Left ventricle myocardium superior (tissue), 1 donor: Measurements from ENCODE around the gene NOP9. TPM values are rescaled to one million over a fixed set of nuclear protein-coding genes. Genes with fewer than 3 reads are reported as not detected.

ENCODE experiments used
- ATAC-seq: fragments of 200-7000 bp; cut with Tn5 transposase; one replicate; pipeline ENCODE4 v1.9.1; 2020; ENCODE audit warnings: mild to moderate bottlenecking, moderate library complexity
- DNase-seq: peaks from one replicate; pipeline ENCODE4 v3.0.0-alpha.2; 2020
- intact Hi-C: fragments of 100-400 bp; cut with micrococcal nuclease; formaldehyde crosslinking; loops from one replicate; pipeline ENCODE4 v1.11.0; 2022
- total RNA-seq: library from RNA; stranded (reverse); fragmentation: NEBNext Ultra II Directional; extraction: Animal tissue kit (Norgen Biotek cat#: 25700); gene quantifications from one replicate; pipeline ENCODE4 v1.2.1, GENCODE V29; 2021
- donor health status: DM: no; HTN: yes; CAD: no; lungs with severe emphysema.

NOP9 gene
- total RNA-seq, 1 donor from 2014 or later: 25.5 TPM

DNA sequence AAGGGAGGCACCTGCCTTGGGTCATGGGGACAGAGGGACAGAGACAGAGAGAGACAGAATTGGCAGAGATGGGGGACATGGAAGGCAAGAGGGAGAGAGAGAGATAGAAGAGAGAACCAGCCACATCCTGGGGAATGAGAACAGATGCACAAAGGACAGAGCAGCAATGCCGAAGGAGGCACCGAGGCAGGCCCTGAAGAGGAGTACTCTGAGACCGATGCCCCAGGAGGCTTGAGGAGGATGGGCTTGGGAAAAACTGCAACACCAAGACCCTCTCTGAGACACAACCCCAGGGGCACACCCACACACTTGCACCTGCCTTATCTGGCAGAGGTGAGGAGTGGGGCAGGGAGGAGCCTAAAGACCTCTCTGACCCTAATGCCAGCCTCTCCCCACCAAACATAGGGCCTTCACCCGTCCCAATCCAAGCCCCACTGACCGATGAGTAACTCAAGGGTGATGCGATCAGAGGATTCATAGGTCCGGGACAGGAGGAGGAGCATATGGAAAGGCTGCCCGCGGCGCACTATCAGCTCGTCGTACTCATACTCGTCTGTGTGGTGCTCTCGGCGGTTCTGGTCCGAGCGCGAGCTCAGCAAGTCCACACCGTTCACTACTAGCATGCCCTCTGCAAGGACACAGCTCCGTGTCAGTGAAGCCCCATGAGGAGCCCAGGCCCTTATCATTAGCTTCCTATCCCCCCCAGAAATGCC, 38.2 kb upstream of the NOP9 start:
- ATAC-seq (no peak), DNase-seq (no peak)
- intact Hi-C loops: no loop called here

DNA sequence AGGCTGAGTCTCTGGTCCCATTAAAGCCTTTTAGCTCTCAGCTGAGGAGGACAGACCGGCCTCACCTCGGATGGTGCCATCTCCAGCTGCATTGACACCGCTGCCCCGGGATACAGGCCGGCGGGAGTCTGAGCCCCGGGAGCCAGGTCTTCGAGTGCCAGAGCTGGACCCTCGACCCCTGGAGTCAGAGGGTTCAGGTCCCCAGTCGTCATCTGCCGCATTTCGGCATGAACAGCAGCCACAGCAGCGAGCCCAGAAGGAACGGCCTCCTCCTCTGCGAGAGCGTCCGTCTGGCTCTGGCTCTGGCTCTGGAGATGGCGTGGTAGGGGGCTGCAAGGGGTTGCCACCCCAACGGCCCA, 37.7 kb upstream of the NOP9 start:
- DNase-seq: no peak
- intact Hi-C loops: no loop called here
- no peak for ATAC-seq

DNA sequence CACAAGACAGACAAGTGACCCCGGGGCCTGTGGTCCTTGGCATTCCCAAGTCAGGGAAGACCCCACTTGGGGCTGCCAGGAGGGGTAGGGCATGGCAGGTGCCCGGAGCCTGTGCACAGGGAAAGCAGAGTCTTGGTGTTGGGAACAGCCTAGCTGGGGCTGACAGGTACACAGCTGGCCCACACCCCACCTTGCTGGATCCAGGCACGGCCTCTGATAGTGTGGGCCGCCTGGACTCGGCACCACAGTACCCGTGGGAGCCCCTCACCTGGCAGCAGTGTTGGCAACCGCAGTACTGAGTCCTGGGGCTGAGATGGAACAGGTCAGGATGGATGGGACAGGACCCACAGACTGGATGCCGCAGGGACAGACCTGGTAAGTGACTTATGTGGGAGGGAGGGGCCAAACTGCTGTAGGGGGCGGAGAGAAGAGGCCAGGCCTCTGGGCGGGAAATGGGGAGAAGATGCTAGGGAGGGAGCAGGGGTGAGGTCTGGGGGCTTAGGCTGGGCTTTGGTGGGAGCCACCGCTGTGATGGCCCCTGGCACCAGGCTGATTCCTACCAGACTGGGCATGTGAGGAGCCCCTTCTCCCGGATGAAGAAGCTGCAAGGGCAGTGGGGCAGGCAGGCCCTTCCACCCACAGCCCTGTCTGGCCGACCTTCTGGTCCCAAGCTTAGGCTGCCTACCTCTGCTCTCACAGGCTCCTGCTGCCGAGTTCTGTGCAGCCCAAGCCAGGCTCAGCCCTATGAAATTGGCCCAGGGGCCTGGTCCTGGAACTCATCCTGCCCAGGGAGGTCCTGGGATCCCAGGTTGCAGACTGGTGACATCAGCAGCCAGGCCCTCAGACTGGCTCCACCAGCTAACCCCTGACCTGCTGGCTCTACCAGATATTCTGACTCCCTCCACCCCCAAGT, 36.6 kb upstream of the NOP9 start, which contains the start of gene TGM1:
Gene TGM1 (minus strand): TSS at position 357 of the 913 bp plus-strand sequence. CDS start 825 bp downstream, outside the sequence.
- no peak for DNase-seq
- intact Hi-C loops: no loop called here
- no peak for ATAC-seq

DNA sequence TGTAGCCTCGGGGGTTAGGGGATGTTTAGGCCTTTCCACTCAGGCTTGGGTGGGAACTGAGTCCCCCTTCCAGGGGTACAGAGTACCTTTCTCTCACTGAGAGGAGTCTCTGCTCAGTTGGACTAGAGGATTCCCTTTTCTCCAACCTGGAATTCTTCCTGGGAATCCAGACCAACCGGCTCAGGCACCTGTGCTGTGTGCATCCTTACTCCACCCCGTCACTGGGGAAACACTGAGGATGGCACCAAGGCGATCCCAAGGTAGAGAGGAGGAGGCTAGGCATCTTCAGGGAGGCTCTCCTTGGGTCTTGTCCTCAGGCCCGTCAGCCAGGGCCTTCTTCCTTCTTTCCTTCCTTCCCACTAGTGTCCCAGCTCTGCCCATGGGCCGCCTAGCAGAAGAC, 35.8 kb upstream of the NOP9 start:
- intact Hi-C loops: no loop called here
- DNase-seq (no peak), ATAC-seq (no peak)

DNA sequence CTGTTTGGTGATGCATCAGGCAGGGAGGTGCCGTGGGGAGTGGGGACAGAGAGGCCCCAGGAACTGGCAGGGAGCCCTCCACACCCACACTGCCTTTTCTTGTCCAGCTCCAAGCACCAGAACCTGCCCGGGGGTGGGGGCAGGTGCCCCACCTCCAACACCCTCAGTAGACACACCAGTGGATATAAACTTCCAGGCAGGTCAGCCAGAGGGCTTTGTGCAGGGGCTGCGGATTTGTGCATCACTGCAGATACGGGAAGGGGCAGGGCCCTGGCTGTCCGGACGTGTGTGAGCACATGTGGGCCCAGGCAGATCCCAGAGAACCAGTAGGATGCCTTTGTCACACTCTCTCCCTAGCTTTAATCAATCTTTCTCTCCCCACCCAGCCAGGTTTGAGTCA, 35.4 kb upstream of the NOP9 start:
- ATAC-seq (no peak), DNase-seq (no peak)
- intact Hi-C loops: no loop called here

DNA sequence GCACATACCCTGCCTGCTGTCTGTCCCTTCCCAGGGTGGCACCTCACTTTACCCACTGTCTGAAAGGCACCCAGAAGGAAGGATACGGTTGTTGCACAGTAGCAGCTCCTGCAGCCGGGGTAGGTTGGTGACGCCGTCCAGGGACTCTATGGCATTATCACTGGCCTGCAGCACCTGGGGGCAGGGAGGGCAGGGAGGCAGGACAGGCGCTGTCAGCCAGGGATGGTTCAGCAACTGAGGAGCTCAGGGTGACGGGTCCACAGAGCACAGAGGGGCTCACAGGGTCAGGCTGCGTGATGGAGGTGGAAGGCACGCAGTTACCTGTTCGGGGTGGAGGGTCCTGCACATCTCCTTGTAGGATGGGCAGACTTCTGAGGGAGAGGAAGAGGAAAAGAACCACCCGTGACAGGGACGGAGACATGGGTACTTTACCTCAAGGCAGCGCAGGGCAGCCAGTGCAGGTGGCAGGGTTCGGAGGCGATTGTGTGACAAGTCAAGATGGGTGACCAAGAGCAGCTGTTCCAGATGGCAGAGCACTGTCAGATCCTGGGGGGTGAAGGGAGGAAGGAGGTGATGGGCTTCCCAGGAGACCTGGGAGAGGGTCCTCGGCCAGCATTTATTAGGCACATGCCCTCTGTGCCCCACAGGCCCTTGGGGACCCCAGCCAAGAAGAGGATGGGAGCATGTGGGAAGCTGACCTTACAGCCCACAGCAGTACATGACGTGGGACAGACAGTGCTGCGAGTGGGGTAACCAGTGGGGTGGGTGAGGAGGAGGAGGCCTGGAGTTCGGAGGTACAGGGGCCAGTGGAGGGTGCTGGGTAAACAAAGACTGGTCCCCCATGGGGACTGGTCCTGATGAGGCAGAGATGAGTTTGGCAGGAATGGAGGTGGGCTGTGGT, 33.1 kb upstream of the NOP9 start:
- no peak for ATAC-seq
- intact Hi-C loops: no loop called here
- no peak for DNase-seq

DNA sequence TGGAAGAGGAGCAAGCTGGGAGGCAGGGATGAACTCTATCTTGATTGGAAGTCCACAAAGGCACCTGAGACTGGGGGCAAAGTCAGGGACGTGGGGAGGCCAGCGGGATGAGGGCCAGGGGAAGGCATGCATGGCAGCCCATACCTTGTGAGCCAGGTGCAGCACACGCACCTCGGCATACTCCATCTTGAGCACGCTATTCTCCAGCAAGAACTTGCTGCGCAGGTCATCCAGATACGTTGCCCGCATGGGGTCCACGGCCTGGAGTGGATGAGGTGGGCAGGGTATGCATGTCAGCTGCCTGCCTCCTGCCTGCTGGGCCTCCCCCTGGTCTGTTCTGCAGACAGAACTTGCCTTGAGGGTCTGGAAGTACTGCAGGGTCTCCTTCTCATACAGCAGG, 32.1 kb upstream of the NOP9 start:
- DNase-seq: no peak

DNA sequence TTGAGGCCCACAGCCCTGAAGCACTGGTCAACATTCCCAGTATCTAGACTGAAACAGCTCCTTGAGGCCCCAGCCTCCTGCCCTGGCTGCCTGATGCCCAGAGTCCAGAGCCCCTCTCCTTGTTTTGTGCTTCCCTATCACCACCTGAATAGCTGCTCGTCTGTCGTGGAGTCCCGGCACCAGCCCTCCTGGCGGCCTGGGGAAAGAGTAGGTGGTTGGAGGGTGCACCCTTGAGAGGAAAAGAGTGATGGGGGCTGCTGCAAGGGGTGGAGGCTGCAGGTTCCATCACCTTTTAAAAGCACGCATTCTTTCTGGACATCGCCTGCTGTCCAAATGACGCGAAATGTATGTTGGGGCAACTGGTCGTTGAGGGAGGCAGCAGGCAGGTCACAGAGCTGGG, 31.4 kb upstream of the NOP9 start:
- ATAC-seq: no peak
- intact Hi-C loops: no loop called here
- no peak for DNase-seq

More for the DNA sequence above, 32.1 kb upstream of the NOP9 start:
- ATAC-seq: no peak
- intact Hi-C loops: no loop called here

DNA sequence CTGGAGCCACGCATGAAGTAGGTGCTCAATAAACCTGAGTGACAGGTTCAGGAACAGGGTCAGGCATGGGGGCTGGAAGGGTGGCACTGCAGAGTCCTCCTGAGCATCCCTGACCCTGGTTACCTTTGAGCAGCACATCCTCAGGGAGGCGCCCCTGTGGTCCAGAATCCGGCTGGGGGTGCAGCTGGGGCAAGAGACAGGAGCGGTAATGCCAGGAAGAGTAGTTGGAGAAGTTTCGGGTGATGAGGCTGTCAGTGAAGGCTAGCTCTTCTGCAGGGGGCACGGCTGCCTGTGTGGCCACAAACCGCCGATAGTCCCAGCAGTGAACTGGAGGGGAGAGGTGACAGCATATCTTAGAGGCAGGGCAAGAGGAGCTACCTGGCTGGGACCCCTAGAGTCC, 30.3 kb upstream of the NOP9 start:
- ATAC-seq: no peak
- intact Hi-C loops: no loop called here
- DNase-seq: no peak

DNA sequence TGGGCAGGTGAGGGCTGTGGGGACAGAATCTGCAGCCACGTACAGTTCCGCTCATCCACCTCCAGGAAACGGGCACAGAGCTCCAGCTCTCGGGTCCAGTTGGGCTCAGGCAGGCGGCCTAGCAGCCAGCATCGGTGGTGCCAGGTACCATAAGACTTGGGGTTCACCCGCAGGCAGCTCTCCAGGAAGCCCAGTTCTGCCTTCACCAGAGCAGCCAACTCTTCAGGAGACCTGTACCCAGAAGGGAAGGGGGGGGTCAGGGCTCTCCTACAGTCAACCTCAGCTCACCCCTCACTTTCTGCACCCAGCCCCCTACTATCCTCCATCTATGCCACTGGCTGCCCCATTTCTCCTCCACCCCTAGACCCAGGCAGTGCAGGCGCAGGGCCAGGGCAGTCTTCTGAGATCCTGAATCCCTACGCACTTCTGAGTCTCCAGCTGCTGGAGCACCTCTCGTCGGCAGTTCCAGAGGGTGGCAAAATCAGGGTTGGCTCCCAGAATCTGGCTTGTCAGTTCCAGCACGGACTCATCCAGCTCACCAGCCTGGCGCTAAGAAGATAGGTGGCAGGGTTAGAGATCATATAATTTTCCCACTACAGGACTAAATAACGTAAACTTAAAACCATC, 29.6 kb upstream of the NOP9 start:
- ATAC-seq (no peak), DNase-seq (no peak)
- intact Hi-C loops: no loop called here

DNA sequence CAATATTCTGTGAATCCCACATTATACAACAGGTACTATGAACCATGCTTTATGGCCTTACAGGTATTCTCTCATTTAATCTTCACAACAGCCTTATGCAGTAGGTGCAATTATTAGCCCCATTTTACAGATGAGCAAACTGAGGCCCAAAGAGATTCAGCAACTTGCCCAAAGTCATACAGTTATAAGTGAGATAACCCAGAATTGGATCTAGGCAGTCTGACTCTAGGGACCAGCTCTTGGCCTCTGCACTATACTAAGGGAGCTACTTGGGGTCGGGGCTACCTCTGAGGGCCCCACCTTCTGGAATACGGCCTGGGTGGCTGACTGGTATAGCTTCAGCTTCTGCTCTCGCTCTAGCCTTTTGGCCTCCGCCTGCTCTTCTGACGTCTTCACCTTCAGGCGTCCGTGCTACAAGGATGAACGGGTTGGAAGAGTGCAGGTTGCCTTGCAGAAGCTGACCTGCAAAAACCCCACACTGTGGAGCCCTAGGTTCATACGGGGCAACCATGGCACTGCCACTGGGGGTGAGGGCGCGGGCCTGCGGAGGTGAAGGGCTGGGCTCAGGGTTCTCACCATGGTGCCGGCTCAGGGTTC, 29.0 kb upstream of the NOP9 start:
- ATAC-seq: no peak
- DNase-seq: no peak
- intact Hi-C loops: no loop called here

DNA sequence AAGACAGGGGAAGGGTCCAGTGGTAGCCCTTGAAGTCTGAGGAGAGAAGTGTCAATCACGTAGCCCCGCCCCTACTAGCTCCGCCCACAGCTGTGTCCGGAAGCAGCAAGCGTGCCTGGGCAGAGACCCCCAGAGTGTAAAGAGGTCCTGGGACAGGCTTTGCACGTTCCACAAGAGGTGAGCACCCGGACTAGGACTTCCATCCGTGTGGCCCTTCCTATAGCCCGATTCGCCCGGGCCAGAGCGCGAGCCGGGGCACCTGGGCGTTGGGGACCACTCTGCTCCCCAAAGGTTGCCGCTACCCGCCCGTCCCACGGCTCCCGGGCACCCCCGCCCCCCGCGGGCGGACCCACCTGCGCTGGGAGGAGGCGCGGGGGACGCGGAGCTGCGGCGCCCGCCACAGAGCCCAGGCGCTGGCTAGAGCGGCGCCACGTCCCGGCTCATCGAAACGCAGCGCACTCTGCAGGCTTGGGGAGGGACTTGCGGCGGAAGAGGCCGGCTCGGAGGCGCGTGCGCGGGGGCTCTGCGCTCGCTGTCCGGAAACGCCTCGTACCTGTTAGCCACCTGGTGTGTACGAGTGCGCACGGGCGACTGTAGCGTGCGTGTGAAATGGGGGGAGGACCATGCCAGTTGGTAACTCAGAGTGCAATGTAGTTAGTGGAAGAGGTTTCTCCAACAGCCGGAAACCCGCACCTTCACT, 28.4 kb upstream of the NOP9 start, which contains the start of gene RABGGTA:
Gene RABGGTA (minus strand): TSS at position 464 of the 700 bp plus-strand sequence. CDS start 482 bp downstream, outside the sequence.
- intact Hi-C loops: no loop called here
- peak; percentile 95 for ATAC-seq
- peak; percentile 93 for DNase-seq

DNA sequence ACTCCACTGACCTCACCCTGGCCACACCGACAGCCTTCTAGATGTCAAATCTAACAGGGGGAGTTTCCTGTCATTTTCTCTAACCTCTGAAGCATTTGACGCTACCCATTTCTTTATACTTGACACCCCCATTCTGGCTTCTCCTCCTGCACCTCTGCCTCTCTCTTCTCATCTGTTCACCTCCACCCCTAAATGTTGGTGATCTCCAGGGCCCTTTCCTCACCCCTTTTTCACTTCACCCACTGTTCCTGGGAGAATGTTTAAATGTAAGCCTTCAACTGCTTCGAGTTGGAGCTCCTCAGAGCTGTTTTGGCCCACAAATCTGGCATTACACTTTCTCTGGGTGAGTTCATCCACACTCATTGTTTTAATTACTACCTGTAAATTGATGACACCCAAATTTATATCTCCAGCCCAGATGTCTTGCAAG, 27.8 kb upstream of the NOP9 start:
- ATAC-seq: no peak
- no peak for DNase-seq
- intact Hi-C loops: no loop called here

DNA sequence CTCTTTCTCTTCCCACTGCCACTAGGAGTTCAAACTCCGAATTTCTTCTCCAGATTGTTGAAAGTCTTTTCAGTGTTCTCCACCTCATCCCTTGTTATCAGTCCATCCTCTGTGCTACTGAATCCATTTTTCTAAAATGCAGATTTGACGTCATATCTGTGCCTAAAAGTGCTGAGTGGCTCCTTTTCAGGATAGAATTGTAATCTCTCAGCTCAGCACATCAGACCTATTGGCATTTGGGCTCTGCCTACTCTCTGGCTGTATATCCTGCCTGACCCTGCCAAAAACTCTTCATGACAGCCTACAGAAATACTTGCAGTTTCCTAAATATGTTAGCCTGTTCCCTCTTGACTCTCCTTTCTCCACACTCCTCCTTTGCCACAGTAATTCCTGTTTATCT, 27.2 kb upstream of the NOP9 start:
- intact Hi-C loops: no loop called here
- ATAC-seq: no peak
- DNase-seq: no peak

DNA sequence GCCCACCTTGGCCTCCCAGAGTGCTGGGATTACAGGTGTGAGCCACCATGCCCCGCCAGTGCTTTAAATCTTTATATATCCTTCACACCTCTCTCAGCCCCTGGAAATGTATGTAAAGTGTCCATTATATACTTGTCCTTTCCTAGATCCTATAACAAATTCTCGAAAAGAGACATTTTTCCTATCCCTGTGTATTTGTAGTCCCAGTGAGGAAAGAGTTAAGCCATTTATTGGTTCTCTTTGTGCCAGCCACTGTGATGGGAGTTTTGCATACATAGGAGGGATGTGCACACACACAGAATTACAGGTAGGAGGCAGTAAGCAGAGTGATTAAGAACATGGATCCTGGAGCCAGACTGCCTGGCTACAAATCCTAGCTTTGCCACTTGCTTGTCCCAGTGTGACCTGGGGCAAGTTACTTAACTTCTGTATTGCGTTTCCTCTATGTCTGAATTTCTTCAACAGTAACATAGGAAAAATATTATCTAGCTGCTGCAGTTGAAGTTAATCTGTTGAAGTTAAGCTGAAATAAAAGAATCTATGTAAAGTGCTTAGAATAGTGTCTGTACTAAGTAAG, 26.1 kb upstream of the NOP9 start:
- no peak for DNase-seq
- ATAC-seq: no peak
- intact Hi-C loops: no loop called here

DNA sequence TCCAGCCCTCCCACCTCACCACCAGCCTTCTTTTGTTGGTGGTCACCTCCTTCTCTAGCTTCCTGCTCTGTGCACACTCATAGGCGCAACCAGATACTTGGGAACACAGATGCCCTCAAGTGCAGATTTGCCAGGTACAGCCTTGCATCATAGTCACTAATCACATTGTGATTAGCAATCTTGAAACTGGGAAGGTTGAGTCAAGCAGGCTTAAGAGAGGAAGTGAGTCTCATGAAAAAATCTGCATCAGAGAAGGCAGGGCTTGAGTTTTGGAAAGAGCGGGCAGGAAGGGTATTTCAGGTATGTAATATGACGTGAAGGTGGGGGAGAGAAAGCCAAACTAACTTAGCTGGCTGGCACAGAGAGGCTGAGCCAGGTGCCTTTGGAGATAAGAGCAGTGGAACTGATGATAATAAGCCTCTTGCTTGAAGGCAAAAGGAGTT, 25.5 kb upstream of the NOP9 start:
- intact Hi-C loops: no loop called here
- ATAC-seq (peak; percentile 17), DNase-seq (no peak)

DNA sequence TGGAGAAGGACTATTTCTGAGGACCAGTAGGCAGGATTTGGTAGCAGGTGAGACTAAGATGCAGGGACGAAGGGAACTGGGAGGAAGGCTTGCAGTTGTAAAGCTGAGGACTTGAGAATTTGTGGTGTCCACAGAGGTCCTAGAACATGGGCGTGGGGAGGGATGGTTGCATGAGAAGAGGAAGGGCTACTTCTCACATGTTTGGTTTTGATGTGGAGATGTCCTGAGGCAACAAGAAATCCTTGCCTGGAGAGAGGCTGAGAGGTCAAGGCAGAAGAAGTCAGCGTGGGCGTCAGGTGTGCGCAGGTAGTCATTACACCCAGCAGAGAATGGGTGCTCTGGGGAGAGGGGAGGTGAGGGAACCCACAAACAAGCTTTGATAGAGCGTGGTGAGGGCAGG, 22.6 kb upstream of the NOP9 start:
- intact Hi-C loops: no loop called here
- DNase-seq: no peak
- no peak for ATAC-seq
